OCI-LY1 (cell line): ENCODE results near the gene ASCC2.

Source experiments
- H2AFZ ChIP-seq: fragments of 200-600 bp; sonication (generic), shearing (Covaris generic); 2 replicates; pipeline ENCODE4 v1.6.0; 2014; ENCODE audit warnings: antibody characterized with exemption, mild to moderate bottlenecking, low read length
- H3F3A ChIP-seq: fragments of 200-600 bp; sonication (generic), shearing (Covaris generic); 2 replicates; pipeline ENCODE4 v1.6.0; 2014; ENCODE audit warnings: mild to moderate bottlenecking, antibody characterized with exemption, low read length, moderate library complexity; ENCODE audit not compliant: insufficient read depth
- H3K27ac ChIP-seq: fragments of 200-600 bp; sonication (generic); 2 replicates; pipeline ENCODE4 v1.5.1; 2014; ENCODE audit warnings: low read length, mixed run types, mild to moderate bottlenecking, low read depth; ENCODE audit not compliant: poor library complexity, severe bottlenecking
- H3K27me3 ChIP-seq: fragments of 200-600 bp; sonication (generic); 2 replicates; pipeline ENCODE4 v1.6.0; 2014; ENCODE audit warnings: antibody characterized with exemption, mild to moderate bottlenecking, low read length, moderate library complexity; ENCODE audit not compliant: insufficient read depth
- H3K36me3 ChIP-seq: fragments of 200-600 bp; sonication (generic); 2 replicates; pipeline ENCODE4 v1.6.1; 2014; ENCODE audit warnings: mild to moderate bottlenecking, antibody characterized with exemption, low read length, moderate library complexity, mixed read lengths; ENCODE audit not compliant: insufficient read depth
- H3K4me1 ChIP-seq: fragments of 200-600 bp; sonication (generic); 2 replicates; pipeline ENCODE4 v1.5.1; 2014; ENCODE audit warnings: mild to moderate bottlenecking, low read length, moderate library complexity; ENCODE audit not compliant: insufficient read depth, severe bottlenecking
- H3K4me2 ChIP-seq: fragments of 200-600 bp; sonication (generic), shearing (Covaris generic); 2 replicates; pipeline ENCODE4 v1.6.1; 2014; ENCODE audit warnings: low read length
- H3K4me3 ChIP-seq: fragments of 200-600 bp; sonication (generic); 2 replicates; pipeline ENCODE4 v1.5.1; 2014; ENCODE audit warnings: low read length, low read depth, mild to moderate bottlenecking, mixed read lengths; ENCODE audit not compliant: poor library complexity, severe bottlenecking
- H3K79me2 ChIP-seq: fragments of 200-600 bp; shearing (Covaris generic); 2 replicates; pipeline ENCODE4 v1.6.1; 2016; ENCODE audit warnings: mixed run types, low read length, mixed read lengths; ENCODE audit not compliant: insufficient read depth
- H3K9ac ChIP-seq: fragments of 200-600 bp; sonication (generic), shearing (Covaris generic); 2 replicates; pipeline ENCODE4 v1.6.1; 2014; ENCODE audit warnings: mild to moderate bottlenecking, low read length, mixed read lengths
- H3K9me2 ChIP-seq: fragments of 200-600 bp; sonication (generic), shearing (Covaris generic); 2 replicates; pipeline ENCODE4 v1.6.1; 2014; ENCODE audit warnings: low read depth, mild to moderate bottlenecking, low read length, mixed read lengths
- H3K9me3 ChIP-seq: fragments of 200-600 bp; shearing (Covaris generic); 2 replicates; pipeline ENCODE4 v1.6.1; 2014; ENCODE audit warnings: low read length, mixed read lengths
- H4K20me1 ChIP-seq: fragments of 200-600 bp; sonication (generic), shearing (Covaris generic); 2 replicates; pipeline ENCODE4 v1.6.0; 2016; ENCODE audit warnings: mild to moderate bottlenecking, low read length; ENCODE audit not compliant: insufficient read depth
- EZH2 ChIP-seq: fragments of 200-600 bp; sonication (generic), shearing (Covaris generic); IDR thresholded peaks from 2 replicates; pipeline ENCODE4 v1.8.0; 2017; ENCODE audit warnings: borderline replicate concordance, mixed run types, mild to moderate bottlenecking, antibody characterized with exemption, low read length, moderate library complexity, mixed read lengths
- TF ChIP-seq, protein P1 (sequence below): fragments of 200-600 bp; sonication (generic), shearing (Covaris generic); IDR thresholded peaks from 2 replicates; pipeline ENCODE4 v1.5.1; 2017; ENCODE audit warnings: mild to moderate bottlenecking, antibody characterized with exemption, low read length, moderate library complexity, mixed read lengths

Gene ASCC2

GRCh38 chr22:29799217-29799680 lies 38.8 kb downstream of the ASCC2 start:
- no peak overlapping the region for H3K9ac ChIP-seq
- no peak overlapping the region for H3K4me2 ChIP-seq
- no peak overlapping the region for H3K4me3 ChIP-seq
- no peaks in the 10 kb centered on the region for H3K9me3 ChIP-seq
- no peaks in the 10 kb centered on the region for H3F3A ChIP-seq
- H3K79me2 ChIP-seq: no peaks in the 10 kb centered on the region
- peaks cover 67% of the 10 kb centered on the region for H3K36me3 ChIP-seq
- no peak overlapping the region for H2AFZ ChIP-seq
- no peaks in the 10 kb centered on the region for H3K9me2 ChIP-seq
- TF ChIP-seq EZH2: no peak
- TF ChIP-seq, protein P1, sequence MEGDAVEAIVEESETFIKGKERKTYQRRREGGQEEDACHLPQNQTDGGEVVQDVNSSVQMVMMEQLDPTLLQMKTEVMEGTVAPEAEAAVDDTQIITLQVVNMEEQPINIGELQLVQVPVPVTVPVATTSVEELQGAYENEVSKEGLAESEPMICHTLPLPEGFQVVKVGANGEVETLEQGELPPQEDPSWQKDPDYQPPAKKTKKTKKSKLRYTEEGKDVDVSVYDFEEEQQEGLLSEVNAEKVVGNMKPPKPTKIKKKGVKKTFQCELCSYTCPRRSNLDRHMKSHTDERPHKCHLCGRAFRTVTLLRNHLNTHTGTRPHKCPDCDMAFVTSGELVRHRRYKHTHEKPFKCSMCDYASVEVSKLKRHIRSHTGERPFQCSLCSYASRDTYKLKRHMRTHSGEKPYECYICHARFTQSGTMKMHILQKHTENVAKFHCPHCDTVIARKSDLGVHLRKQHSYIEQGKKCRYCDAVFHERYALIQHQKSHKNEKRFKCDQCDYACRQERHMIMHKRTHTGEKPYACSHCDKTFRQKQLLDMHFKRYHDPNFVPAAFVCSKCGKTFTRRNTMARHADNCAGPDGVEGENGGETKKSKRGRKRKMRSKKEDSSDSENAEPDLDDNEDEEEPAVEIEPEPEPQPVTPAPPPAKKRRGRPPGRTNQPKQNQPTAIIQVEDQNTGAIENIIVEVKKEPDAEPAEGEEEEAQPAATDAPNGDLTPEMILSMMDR: no peak
- no peaks in the 10 kb centered on the region for H4K20me1 ChIP-seq
- no peaks in the 10 kb centered on the region for H3K27me3 ChIP-seq
- H3K27ac ChIP-seq: no peak overlapping the region
- H3K4me1 ChIP-seq: no peaks in the 10 kb centered on the region

DNA sequence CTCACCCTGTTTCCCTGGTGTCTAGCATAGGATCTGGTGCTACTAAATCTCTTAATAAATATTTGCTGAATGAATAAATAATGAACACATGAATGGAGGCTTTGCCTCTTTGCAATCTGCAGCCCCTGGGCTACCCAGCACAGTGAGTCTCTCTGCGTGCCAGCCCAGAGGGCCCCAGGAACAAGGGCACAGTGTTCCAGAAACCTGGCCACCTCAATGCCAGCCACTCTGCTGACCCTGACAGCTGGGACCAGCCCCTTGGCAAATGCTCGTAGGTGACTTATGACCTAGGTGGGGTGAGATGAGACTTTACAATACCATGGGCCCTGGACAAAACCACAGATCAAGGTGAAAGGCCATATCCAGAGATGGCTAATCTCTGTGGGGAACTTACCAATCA lies 39.3 kb downstream of the ASCC2 start:
- Histone ChIP-seq H3K36me3 (peaks cover 63% of the 10 kb centered on the region), H3K9me2 (no peaks in the 10 kb centered on the region), H3K4me1 (no peaks in the 10 kb centered on the region), H3K9me3 (no peaks in the 10 kb centered on the region), H3K4me3 (no peak overlapping the region), H3K79me2 (no peaks in the 10 kb centered on the region), H4K20me1 (no peaks in the 10 kb centered on the region), H3F3A (no peaks in the 10 kb centered on the region), H3K27ac (no peak overlapping the region), H3K27me3 (no peaks in the 10 kb centered on the region), H2AFZ (no peak overlapping the region), H3K9ac (no peak overlapping the region), H3K4me2 (no peak overlapping the region)
- TF ChIP-seq, protein P1: no peak
- TF ChIP-seq EZH2: no peak

GRCh38 chr22:29798318-29798717 lies 39.8 kb downstream of the ASCC2 start:
- TF ChIP-seq, protein P1: no peak
- no peaks in the 10 kb centered on the region for H3K9me3 ChIP-seq
- H3K4me3 ChIP-seq: no peak overlapping the region
- no peak overlapping the region for H3K9ac ChIP-seq
- no peak overlapping the region for H3K4me2 ChIP-seq
- no peak overlapping the region for H3K27ac ChIP-seq
- no peaks in the 10 kb centered on the region for H4K20me1 ChIP-seq
- H3K36me3 ChIP-seq: peaks cover 62% of the 10 kb centered on the region
- no peaks in the 10 kb centered on the region for H3F3A ChIP-seq
- no peaks in the 10 kb centered on the region for H3K4me1 ChIP-seq
- H3K9me2 ChIP-seq: no peaks in the 10 kb centered on the region
- no peaks in the 10 kb centered on the region for H3K79me2 ChIP-seq
- no peak overlapping the region for H2AFZ ChIP-seq
- H3K27me3 ChIP-seq: no peaks in the 10 kb centered on the region
